Lower leg skin (tissue), 4 donors: ENCODE results near the gene CLMP. TPM values are rescaled to one million over a fixed set of nuclear protein-coding genes. Genes with fewer than 3 reads are reported as not detected.

Experiments used
- DNase-seq, 2 donors: peaks; one replicate each; pipeline ENCODE4 v3.0.0-alpha.2; 2019; ENCODE audit warnings: low spot score in 2 of 2
- H3K4me3 ChIP-seq: fragments of 200-600 bp; sonication (generic); 2 replicates; pipeline ENCODE4 v1.5.1; 2017; ENCODE audit warnings: mild to moderate bottlenecking, low read depth; ENCODE audit not compliant: poor library complexity, severe bottlenecking
- POLR2A ChIP-seq, 2 donors: fragments of 450-650 bp; IDR thresholded peaks; one replicate each; pipeline ENCODE4 v1.6.1; 2016 to 2017; ENCODE audit warnings: antibody characterized with exemption in 2 of 2, mild to moderate bottlenecking in 1 of 2, moderate library complexity in 1 of 2
- WGBS, 2 donors: methylation state at CpG; one replicate each; pipeline ENCODE4 v1.1.5; 2018; 5-methylcytosine and 5-hydroxymethylcytosine counted together
- intact Hi-C: fragments of 100-400 bp; cut with DNase I; formaldehyde crosslinking; loops from one replicate; pipeline ENCODE4 v1.15.0; 2023; ENCODE audit warnings: low total_unique reads
- total RNA-seq, 4 donors: library from RNA; depleted of rRNA; stranded (reverse); fragments of >200 nt; gene quantifications; one replicate each; pipeline ENCODE4 v1.1.0, GENCODE V29; 2016
- TF ChIP-seq, protein P1 (sequence below), 3 donors: fragments of 450-650 bp; IDR thresholded peaks; one replicate each; pipeline ENCODE4 v1.5.1; 2016; ENCODE audit warnings: antibody characterized with exemption in 3 of 3, mild to moderate bottlenecking in 3 of 3, moderate library complexity in 2 of 3

Gene CLMP
- total RNA-seq, 4 donors from 2014 or later = 7.6 to 27.0 (median 17.7) TPM

DNA sequence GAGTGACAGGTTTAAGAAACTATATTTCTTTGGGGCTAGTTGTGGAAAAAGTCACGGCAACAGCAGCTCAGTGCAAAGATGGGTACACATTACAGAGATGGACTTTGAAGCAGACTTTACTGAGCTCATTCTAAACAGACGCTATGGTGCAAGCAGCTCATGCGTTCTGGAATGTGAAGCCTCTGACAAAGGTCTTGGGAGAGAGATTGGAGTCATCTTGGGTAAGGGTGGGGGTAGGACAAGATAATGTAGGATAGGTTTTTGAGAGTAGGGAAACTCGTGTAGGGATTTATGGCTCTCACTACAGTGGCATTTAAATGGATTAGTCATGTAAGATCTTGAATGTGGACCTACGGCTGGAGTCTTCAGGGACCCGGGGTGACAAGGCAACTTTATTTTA, 36.2 kb upstream of the CLMP start:
- no peak overlapping the region for H3K4me3 ChIP-seq
- 46 to 47% methylated on average over 6 of the region's 6 CpGs for WGBS, 2 donors
- no peak for DNase-seq
- intact Hi-C loops = no loop called here
- TF ChIP-seq, protein P1, sequence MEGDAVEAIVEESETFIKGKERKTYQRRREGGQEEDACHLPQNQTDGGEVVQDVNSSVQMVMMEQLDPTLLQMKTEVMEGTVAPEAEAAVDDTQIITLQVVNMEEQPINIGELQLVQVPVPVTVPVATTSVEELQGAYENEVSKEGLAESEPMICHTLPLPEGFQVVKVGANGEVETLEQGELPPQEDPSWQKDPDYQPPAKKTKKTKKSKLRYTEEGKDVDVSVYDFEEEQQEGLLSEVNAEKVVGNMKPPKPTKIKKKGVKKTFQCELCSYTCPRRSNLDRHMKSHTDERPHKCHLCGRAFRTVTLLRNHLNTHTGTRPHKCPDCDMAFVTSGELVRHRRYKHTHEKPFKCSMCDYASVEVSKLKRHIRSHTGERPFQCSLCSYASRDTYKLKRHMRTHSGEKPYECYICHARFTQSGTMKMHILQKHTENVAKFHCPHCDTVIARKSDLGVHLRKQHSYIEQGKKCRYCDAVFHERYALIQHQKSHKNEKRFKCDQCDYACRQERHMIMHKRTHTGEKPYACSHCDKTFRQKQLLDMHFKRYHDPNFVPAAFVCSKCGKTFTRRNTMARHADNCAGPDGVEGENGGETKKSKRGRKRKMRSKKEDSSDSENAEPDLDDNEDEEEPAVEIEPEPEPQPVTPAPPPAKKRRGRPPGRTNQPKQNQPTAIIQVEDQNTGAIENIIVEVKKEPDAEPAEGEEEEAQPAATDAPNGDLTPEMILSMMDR (IDR thresholded peaks at IDR 0.05) = no peak
- no peak for TF ChIP-seq POLR2A (IDR thresholded peaks at IDR 0.05)

DNA sequence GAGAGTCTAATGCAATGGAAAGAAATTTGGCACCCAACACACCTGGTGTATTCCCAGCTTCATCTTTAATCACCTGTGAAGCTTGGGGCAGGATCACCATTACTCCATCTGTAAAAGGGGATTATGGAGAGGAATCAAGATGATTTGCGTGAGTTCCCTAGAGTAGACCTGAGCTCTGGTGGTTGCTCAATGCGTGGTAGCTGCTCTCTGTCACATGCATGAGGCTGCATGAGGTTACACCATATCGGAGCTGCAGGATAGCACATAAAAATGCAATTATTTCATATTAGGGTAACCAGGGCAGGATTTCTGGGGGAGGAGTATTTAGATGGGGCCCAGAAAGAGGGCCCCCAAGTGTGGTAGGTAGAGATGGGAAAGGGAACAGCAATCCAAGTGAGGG, 35.3 kb upstream of the CLMP start:
- WGBS, 2 donors = 84 to 92% methylated on average over 3 of the region's 3 CpGs
- DNase-seq = no peak
- intact Hi-C loops = no loop called here
- H3K4me3 ChIP-seq = no peak overlapping the region
- no peak for TF ChIP-seq POLR2A (IDR thresholded peaks at IDR 0.05)

- TF ChIP-seq, protein P1 (IDR thresholded peaks at IDR 0.05) = no peak
- no peak for TF ChIP-seq POLR2A (IDR thresholded peaks at IDR 0.05)
- intact Hi-C loops = no loop called here
- no peak for DNase-seq
- no peak overlapping the region for H3K4me3 ChIP-seq
- WGBS, 2 donors = 83 to 84% methylated on average over 8 of the region's 8 CpGs
Observed at GRCh38 chr11:123228496-123229163, 33.6 kb upstream of the CLMP start.

- TF ChIP-seq POLR2A (IDR thresholded peaks at IDR 0.05) = no peak
- TF ChIP-seq, protein P1 (IDR thresholded peaks at IDR 0.05) = no peak
- no peak overlapping the region for H3K4me3 ChIP-seq
- DNase-seq = no peak
- whole genome bisulfite sequencing, 2 donors = 69 to 71% methylated on average over 7 of the region's 7 CpGs
- intact Hi-C loops = no loop called here
Observed at GRCh38 chr11:123227763-123228495, 32.9 kb upstream of the CLMP start.

DNA sequence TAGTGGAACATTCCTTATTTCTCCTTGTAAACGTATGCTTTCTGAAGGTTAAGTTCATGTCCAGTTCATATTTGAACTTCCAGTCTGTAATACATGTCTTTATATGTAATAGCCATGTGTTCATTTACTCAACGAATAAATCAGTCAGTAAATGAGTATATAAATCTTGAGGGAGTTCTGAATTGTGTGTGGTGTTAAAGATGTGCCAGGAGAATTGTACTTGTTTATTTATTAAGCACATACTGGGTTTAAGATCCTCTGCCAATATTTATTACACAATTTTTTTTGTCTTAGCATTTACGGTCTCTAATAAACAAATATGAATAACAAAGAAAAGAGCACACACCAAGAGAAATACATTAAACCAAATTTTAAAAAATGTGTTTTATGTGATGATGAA, 26.5 kb upstream of the CLMP start:
- no peak for DNase-seq
- 52 to 57% methylated on average over 3 of the region's 3 CpGs for whole genome bisulfite sequencing, 2 donors
- H3K4me3 ChIP-seq = no peak overlapping the region
- intact Hi-C loops = no loop called here
- no peak for TF ChIP-seq POLR2A (IDR thresholded peaks at IDR 0.05)
- TF ChIP-seq, protein P1 (IDR thresholded peaks at IDR 0.05) = no peak

- intact Hi-C loops = no loop called here
- WGBS, 2 donors = 63 to 73% methylated on average over 6 of the region's 6 CpGs
- DNase-seq = no peak
- no peak overlapping the region for H3K4me3 ChIP-seq
- no peak for TF ChIP-seq POLR2A (IDR thresholded peaks at IDR 0.05)
- TF ChIP-seq, protein P1 (IDR thresholded peaks at IDR 0.05) = no peak
Observed at GRCh38 chr11:123221096-123221561, 26.1 kb upstream of the CLMP start.
